Measurements from ENCODE around the gene FRMD4A.
A peak's percentile ranks its signal among the peaks of the same experiment; 100 is the strongest.
"Not testable (repeated sequence)": the region's sequence is repeated elsewhere in the genome, so short reads cannot be mapped to it uniquely, and the experiment has no call there.

The FRMD4A gene

GRCh38 chr10:13829790-13830189 lies 500.9 kb downstream of the FRMD4A start:
- DNase-seq: no peak

- DNase-seq: not testable (repeated sequence)
Measured at GRCh38 chr10:13828284-13828683, 502.4 kb downstream of the FRMD4A start.

- DNase-seq: no peak
Measured at GRCh38 chr10:13827076-13827797, 503.5 kb downstream of the FRMD4A start.

- no peak for DNase-seq
Measured at GRCh38 chr10:13823709-13824405, 506.9 kb downstream of the FRMD4A start.

- no peak for DNase-seq
Measured at GRCh38 chr10:13823096-13823708, 507.5 kb downstream of the FRMD4A start.

- DNase-seq: no peak
Measured at GRCh38 chr10:13822490-13822889, 508.2 kb downstream of the FRMD4A start.

GRCh38 chr10:13820964-13821337 lies 509.8 kb downstream of the FRMD4A start:
- DNase-seq: peak; percentile 63

- no peak for DNase-seq
Measured at GRCh38 chr10:13820119-13820963, 510.4 kb downstream of the FRMD4A start.

- no peak for DNase-seq
Measured at GRCh38 chr10:13816195-13816925, 514.4 kb downstream of the FRMD4A start.

- no peak for DNase-seq
Measured at GRCh38 chr10:13815756-13816155, 515.0 kb downstream of the FRMD4A start.

GRCh38 chr10:13813550-13813949 lies 517.2 kb downstream of the FRMD4A start:
- peak; percentile 18 for DNase-seq

GRCh38 chr10:13812804-13813203 lies 517.9 kb downstream of the FRMD4A start:
- peak; percentile 40 for DNase-seq

- no peak for DNase-seq
Measured at GRCh38 chr10:13810568-13810967, 520.2 kb downstream of the FRMD4A start.

GRCh38 chr10:13809427-13809826 lies 521.3 kb downstream of the FRMD4A start:
- DNase-seq: peak; percentile 89

GRCh38 chr10:13808556-13809391 lies 522.0 kb downstream of the FRMD4A start:
- no peak for DNase-seq

- no peak for DNase-seq
Measured at GRCh38 chr10:13806419-13806818, 524.3 kb downstream of the FRMD4A start.

- DNase-seq: no peak
Measured at GRCh38 chr10:13803566-13804554, 526.9 kb downstream of the FRMD4A start.

GRCh38 chr10:13801907-13802288 lies 528.8 kb downstream of the FRMD4A start:
- DNase-seq: no peak

GRCh38 chr10:13801156-13801906 lies 529.4 kb downstream of the FRMD4A start:
- no peak for DNase-seq
